ENCODE measurements around the gene RNPS1. TPM values are rescaled to one million over a fixed set of nuclear protein-coding genes. Genes with fewer than 3 reads are reported as not detected.

The RNPS1 gene
- total RNA-seq, 2 experiments from 2014 or later, result 212 to 220 TPM

GRCh38 chr16:2206780-2207433, 61.0 kb downstream of the RNPS1 start:
- Mint-ChIP-seq H3K27me3 (no peaks in the 10 kb centered on the region), H3K4me1 (peaks cover 17% of the 10 kb centered on the region), H3K36me3 (peaks cover 8% of the 10 kb centered on the region), H3K27ac (peak overlapping the region; percentile 87), H3K9me3 (no peaks in the 10 kb centered on the region), H3K4me3 (peak overlapping the region; percentile 81)
- ATAC-seq (ENCODE audit: low read depth) (no peak), DNase-seq (no peak)
- POLR2A ChIA-PET, result interaction anchor here (0.7 to 3.0 kb wide), 4 partner anchors 8 to 52 kb away, joined by 3 to 32 read pairs (median 6); partner anchors contain the start of genes PGP and TRAF7

GRCh38 chr16:2206420-2206779, 61.5 kb downstream of the RNPS1 start:
- H3K36me3 Mint-ChIP-seq, result peaks cover 8% of the 10 kb centered on the region
- peaks cover 14% of the 10 kb centered on the region for H3K4me1 Mint-ChIP-seq
- H3K27ac Mint-ChIP-seq, result peak overlapping the region; percentile 87
- H3K4me3 Mint-ChIP-seq, result peak overlapping the region; percentile 81
- no peaks in the 10 kb centered on the region for H3K9me3 Mint-ChIP-seq
- H3K27me3 Mint-ChIP-seq, result no peaks in the 10 kb centered on the region
- DNase-seq, result no peak
- POLR2A ChIA-PET, result interaction anchor here (0.7 to 3.0 kb wide), 5 partner anchors 8 to 51 kb away, joined by 3 to 32 read pairs (median 3); partner anchors contain the start of genes PGP and TRAF7
- no peak for ATAC-seq (ENCODE audit: low read depth)

GRCh38 chr16:2205967-2206313, 62.0 kb downstream of the RNPS1 start:
- H3K4me1 Mint-ChIP-seq, result peaks cover 14% of the 10 kb centered on the region
- peak; percentile 30 for ATAC-seq (ENCODE audit: low read depth)
- H3K36me3 Mint-ChIP-seq, result peaks cover 8% of the 10 kb centered on the region
- no peaks in the 10 kb centered on the region for H3K9me3 Mint-ChIP-seq
- H3K4me3 Mint-ChIP-seq, result peak overlapping the region; percentile 81
- no peak for DNase-seq
- H3K27me3 Mint-ChIP-seq, result no peaks in the 10 kb centered on the region
- POLR2A ChIA-PET, result interaction anchor here (0.6 to 3.0 kb wide), 7 partner anchors 9 to 310 kb away, joined by 3 to 32 read pairs (median 3); partner anchors contain the start of genes ECI1, PGP and TRAF7
- peak overlapping the region; percentile 87 for H3K27ac Mint-ChIP-seq

GRCh38 chr16:2205104-2205966, 62.6 kb downstream of the RNPS1 start, which contains the start of gene MLST8:
Gene MLST8 (plus strand): TSS chr16:2205454. CDS start chr16:2206086, 632 bp downstream.
- peak; percentile 98 for DNase-seq
- Mint-ChIP-seq H3K9me3 (no peaks in the 10 kb centered on the region), H3K27me3 (peaks cover under 1% of the 10 kb centered on the region), H3K27ac (peak within 1 kb of the TSS; percentile 87), H3K4me1 (peaks cover 14% of the 10 kb centered on the region), H3K36me3 (peaks cover 7% of the 10 kb centered on the region), H3K4me3 (peak within 1 kb of the TSS; percentile 82)
- POLR2A ChIA-PET, result interaction anchor here (0.6 to 3.0 kb wide), 8 partner anchors 10 to 310 kb away, joined by 3 to 32 read pairs (median 5); partner anchors contain the start of genes ECI1, PGP, RPS2 and TRAF7
- peak; percentile 81 for ATAC-seq (ENCODE audit: low read depth)

- H3K4me3 Mint-ChIP-seq, result peak overlapping the region; percentile 77
- no peak for DNase-seq
- POLR2A ChIA-PET, result interaction anchor here (0.6 to 3.0 kb wide), 6 partner anchors 9 to 49 kb away, joined by 3 to 32 read pairs (median 6); partner anchors contain the start of genes E4F1, ECI1, PGP and TRAF7
- H3K9me3 Mint-ChIP-seq, result no peaks in the 10 kb centered on the region
- ATAC-seq (ENCODE audit: low read depth), result no peak
- H3K36me3 Mint-ChIP-seq, result peaks cover 6% of the 10 kb centered on the region
- peaks cover 7% of the 10 kb centered on the region for H3K27me3 Mint-ChIP-seq
- H3K27ac Mint-ChIP-seq, result peak overlapping the region; percentile 70
- H3K4me1 Mint-ChIP-seq, result peaks cover 14% of the 10 kb centered on the region
Measured at GRCh38 chr16:2204416-2205103, 63.4 kb downstream of the RNPS1 start.

Small RNA genes within 50 kb of the gene (microRNA-seq; reads per million reads assigned to microRNA genes)
- gene MIR3677 (not detected), gene MIR4717 (not detected)

Other genes starting within 250 kb of the RNPS1 start
- gene NPW, start 248.3 kb downstream of the RNPS1 start, total RNA-seq, result under 1 TPM in 1 of 2 experiments, not detected in 1; 0.42 TPM
- 1 to 10 TPM; 4.2 to 4.3 TPM for gene NHERF2, start 241.2 kb downstream of the RNPS1 start, total RNA-seq
- 10 to 100 TPM; 19.4 to 20.7 TPM for gene NTHL1, start 220.3 kb downstream of the RNPS1 start, total RNA-seq
- 100 to 1,000 TPM; 113 to 125 TPM for gene TSC2, start 220.1 kb downstream of the RNPS1 start, total RNA-seq
- 10 to 100 TPM; 95.5 to 97.3 TPM for gene PKD1, start 132.2 kb downstream of the RNPS1 start, total RNA-seq
- gene RAB26, start 119.5 kb downstream of the RNPS1 start, total RNA-seq, result under 1 TPM; 0.40 to 0.69 TPM
- 10 to 100 TPM; 50.2 to 51.8 TPM for gene TRAF7, start 112.3 kb downstream of the RNPS1 start, total RNA-seq
- 1 to 10 TPM in 1 of 2 experiments, under 1 TPM in 1; 0.88 to 1.1 TPM for gene CASKIN1, start 71.5 kb downstream of the RNPS1 start, total RNA-seq
- 10 to 100 TPM; 32.1 to 33.1 TPM for gene MLST8, start 62.7 kb downstream of the RNPS1 start, total RNA-seq
- gene BRICD5, start 57.3 kb downstream of the RNPS1 start, total RNA-seq, result 10 to 100 TPM; 17.3 to 18.4 TPM
- 10 to 100 TPM; 22.6 to 23.2 TPM for gene PGP, start 53.3 kb downstream of the RNPS1 start, total RNA-seq
- 10 to 100 TPM; 34.1 to 34.8 TPM for gene E4F1, start 44.5 kb downstream of the RNPS1 start, total RNA-seq
- 1 to 10 TPM; 2.2 to 3.2 TPM for gene DNASE1L2, start 31.7 kb downstream of the RNPS1 start, total RNA-seq
- 10 to 100 TPM; 37.4 to 38.0 TPM for gene ECI1, start 16.5 kb downstream of the RNPS1 start, total RNA-seq
- gene ABCA3, start 72.6 kb upstream of the RNPS1 start, total RNA-seq, result 1 to 10 TPM; 7.8 to 8.3 TPM
- gene CCNF, start 161.3 kb upstream of the RNPS1 start, total RNA-seq, result 10 to 100 TPM; 67.7 to 70.5 TPM
- gene TEDC2, start 192.0 kb upstream of the RNPS1 start, total RNA-seq, result 10 to 100 TPM; 16.0 to 17.8 TPM
- gene NTN3, start 203.2 kb upstream of the RNPS1 start, total RNA-seq, result not detected
- gene TBC1D24, start 207.0 kb upstream of the RNPS1 start, total RNA-seq, result 10 to 100 TPM; 16.5 to 17.9 TPM
- gene ATP6V0C, start 245.8 kb upstream of the RNPS1 start, total RNA-seq, result 100 to 1,000 TPM; 117 to 122 TPM